ENCODE measurements around the gene LIMCH1. TPM values are rescaled to one million over a fixed set of nuclear protein-coding genes. Genes with fewer than 3 reads are reported as not detected.

Gene LIMCH1
- total and polyA plus RNA-seq, 2 of the 8 experiments (the other 6 are each of a cell fraction or from before 2014, with no cell fraction given), result 2.7 to 3.0 TPM

GRCh38 chr4:41532336-41532735, 5.6 kb upstream of the LIMCH1 start:
- no peak overlapping the region for H3K14ac ChIP-seq (ENCODE audit: insufficient read length)
- H4K5ac ChIP-seq (ENCODE audit: insufficient read length, low read depth, low read length), result no peak overlapping the region
- H2AK5ac ChIP-seq (ENCODE audit: low read depth, low read length), result no peak overlapping the region
- H3K4me3 ChIP-seq (ENCODE audit: extremely low read depth in 1 of 4, insufficient read depth in 2 of 4, low read depth in 3 of 4, low read length in 4 of 4), result no peak overlapping the region
- H2BK20ac ChIP-seq (ENCODE audit: low read length), result no peak overlapping the region
- peaks cover 2% of the 10 kb centered on the region; the same call in 1 of the 2 replicates for H3K23me2 ChIP-seq (ENCODE audit: low read depth, low read length)
- 88% methylated on average over 7 of the region's 7 CpGs; no CpG with 5 or more reads in 1 of the 2 experiments for WGBS, 2 experiments (ENCODE audit: extremely low coverage in 1 of 2, insufficient coverage in 1 of 2, insufficient read length in 1 of 2, insufficient replicate concordance in 2 of 2, low coverage in 1 of 2, low lambda C conversion rate in 2 of 2, missing lambda C conversion rate in 1 of 2)
- ChIA-PET CTCF (ENCODE audit: partially characterized antibody) (interaction anchor here (1.3 kb wide), 1 partner anchor 9 kb away, joined by 3 read pairs; no protein-coding TSS in a partner anchor), POLR2A (ENCODE audit: partially characterized antibody) (interaction anchor here (0.6 kb wide), 1 partner anchor 184 kb away, joined by 4 read pairs; no protein-coding TSS in a partner anchor)
- no peaks in the 10 kb centered on the region for H3K9me3 ChIP-seq (ENCODE audit: insufficient read depth in 2 of 2, low read depth in 1 of 2, low read length in 1 of 2)
- no peaks in the 10 kb centered on the region for H3K79me2 ChIP-seq (ENCODE audit: control insufficient read depth in 1 of 2, insufficient read depth in 2 of 2, low read length in 2 of 2)
- 0 out of 7 replicates have a peak, but pooled peaks cover 0 to 3% (median 0%) of the 10 kb centered on the region in 4 experiments for H3K4me1 ChIP-seq (replicated peaks in 1 of 4; ENCODE audit: control insufficient read depth in 3 of 4, insufficient read depth in 4 of 4, low read length in 3 of 4)
- no peak overlapping the region for H3K9ac ChIP-seq (replicated peaks in 1 of 4; ENCODE audit: extremely low read depth in 1 of 4, low read depth in 3 of 4, low read length in 3 of 4)
- H3K36me3 ChIP-seq (ENCODE audit: control insufficient read depth in 2 of 4, insufficient read depth in 4 of 4, low read length in 3 of 4), result no peaks in the 10 kb centered on the region
- DNase-seq (ENCODE audit: low read depth in 1 of 2, low spot score in 2 of 2), result no peak
- TF ChIP-seq, protein P1, sequence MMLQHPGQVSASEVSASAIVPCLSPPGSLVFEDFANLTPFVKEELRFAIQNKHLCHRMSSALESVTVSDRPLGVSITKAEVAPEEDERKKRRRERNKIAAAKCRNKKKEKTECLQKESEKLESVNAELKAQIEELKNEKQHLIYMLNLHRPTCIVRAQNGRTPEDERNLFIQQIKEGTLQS (IDR thresholded peaks at IDR 0.05; ENCODE audit: insufficient read depth, low read depth, low read length), result no peak
- TF ChIP-seq SP1 (IDR thresholded peaks at IDR 0.05; ENCODE audit: low read depth, low read length), result no peak
- TF ChIP-seq CEBPB (IDR thresholded peaks at IDR 0.05; ENCODE audit: low read depth, low read length), result no peak
- TF ChIP-seq KDM5A (IDR thresholded peaks at IDR 0.05; ENCODE audit: low read length), result no peak
- no peak for TF ChIP-seq TCF12 (IDR thresholded peaks at IDR 0.05; ENCODE audit: low read depth, low read length)
- TF ChIP-seq NANOG (IDR thresholded peaks at IDR 0.05; ENCODE audit: insufficient read depth, low read depth, low read length, poor library complexity, severe bottlenecking), result no peak
- no peak for TF ChIP-seq GABPA (IDR thresholded peaks at IDR 0.05; ENCODE audit: borderline replicate concordance, insufficient read depth, low read length)
- no peak for TF ChIP-seq SAP30 (IDR thresholded peaks at IDR 0.05; ENCODE audit: insufficient read depth, insufficient replicate concordance, low read length)
- TF ChIP-seq YY1 (IDR thresholded peaks at IDR 0.05; ENCODE audit: low read depth, low read length), result no peak
- TF ChIP-seq TBP (IDR thresholded peaks at IDR 0.05; ENCODE audit: low read depth, low read length), result no peak
- no peak for TF ChIP-seq SIRT6 (IDR thresholded peaks at IDR 0.05; ENCODE audit: low read length)
- no peaks in the 10 kb centered on the region for H4K20me1 ChIP-seq (replicated peaks in 1 of 2; ENCODE audit: control insufficient read depth in 1 of 2, insufficient read depth in 2 of 2, low read length in 2 of 2)
- H2AFZ ChIP-seq (ENCODE audit: low read length), result no peak overlapping the region
- H3K27me3 ChIP-seq (replicated peaks in 1 of 4; ENCODE audit: control insufficient read depth in 3 of 4, extremely low read depth in 1 of 4, insufficient read depth in 3 of 4, low read length in 3 of 4), result no peaks in the 10 kb centered on the region
- no peak overlapping the region for H2BK5ac ChIP-seq (ENCODE audit: low read depth, low read length)
- no peak overlapping the region for H2BK15ac ChIP-seq (ENCODE audit: low read length)
- H3K23ac ChIP-seq (ENCODE audit: insufficient read length), result no peak overlapping the region
- H2BK120ac ChIP-seq (replicated peaks; ENCODE audit: low read depth, low read length), result no peak overlapping the region
- no peak overlapping the region for H3K4me2 ChIP-seq (ENCODE audit: insufficient read depth in 1 of 2, low read depth in 2 of 2, low read length in 2 of 2)
- H2BK12ac ChIP-seq (ENCODE audit: low read depth, low read length), result no peak overlapping the region
- no peak for FAIRE-seq
- H4K91ac ChIP-seq (replicated peaks; ENCODE audit: insufficient read length, low read length), result no peak overlapping the region
- H3K18ac ChIP-seq (ENCODE audit: extremely low read depth, low read length), result no peak overlapping the region
- no peak overlapping the region for H3K27ac ChIP-seq (ENCODE audit: low read depth, low read length)
- H4K8ac ChIP-seq (ENCODE audit: extremely low read depth, insufficient read depth, low read length), result no peak overlapping the region
- no peak overlapping the region for H3K4ac ChIP-seq (replicated peaks; ENCODE audit: insufficient read length, low read depth, low read length)
- H3K56ac ChIP-seq (replicated peaks; ENCODE audit: insufficient read length, low read depth, low read length), result no peak overlapping the region
- no peaks in the 10 kb centered on the region for H3K79me1 ChIP-seq (ENCODE audit: low read depth, low read length)
